Measurements from ENCODE around the gene CTIF. TPM values are rescaled to one million over a fixed set of nuclear protein-coding genes. Genes with fewer than 3 reads are reported as not detected.

The CTIF gene
- total RNA-seq, 5 donors from 2014 or later (not counting 1 experiment from before 2014, with no cell fraction given) = 3.2 to 6.7 (median 4.7) TPM

GRCh38 chr18:48632676-48633257 is 93.9 kb downstream of the CTIF start:
- ATAC-seq (replicated peaks in 1 of 4) (no peak), DNase-seq (no peak)
- 70% methylated on average over 1 of the region's 12 CpGs for WGBS (ENCODE audit: insufficient coverage)
- no peak overlapping the region for H3K4me3 ChIP-seq (ENCODE audit: control insufficient read depth in 1 of 2, extremely low read depth in 1 of 2, low read length in 1 of 2)
- H3K9me3 Mint-ChIP-seq = no peaks in the 10 kb centered on the region
- no peak overlapping the region for H3K27ac Mint-ChIP-seq
- H3K36me3 Mint-ChIP-seq = no peaks in the 10 kb centered on the region
- H3K9me3 ChIP-seq = no peaks in the 10 kb centered on the region
- H3K27ac ChIP-seq (ENCODE audit: low read length) = no peak overlapping the region
- peaks cover 0 to 10% of the 10 kb centered on the region in 2 experiments for H3K27me3 ChIP-seq (replicated peaks in 1 of 2; ENCODE audit: control insufficient read depth in 2 of 2, extremely low read depth in 1 of 2, insufficient read depth in 2 of 2, low read length in 1 of 2)
- CTCF ChIA-PET = no interaction called here
- no peaks in the 10 kb centered on the region for H3K4me1 ChIP-seq (ENCODE audit: control insufficient read depth in 1 of 2, extremely low read depth in 1 of 2, insufficient read depth in 2 of 2, low read length in 2 of 2)
- H3K4me3 Mint-ChIP-seq = no peak overlapping the region
- H3K27me3 Mint-ChIP-seq = peaks cover 0 to 3% of the 10 kb centered on the region in 2 donors
- POLR2A ChIA-PET = no interaction called here
- H3K36me3 ChIP-seq (ENCODE audit: control insufficient read depth in 2 of 2, extremely low read depth in 1 of 2, insufficient read depth in 1 of 2, low read length in 1 of 2) = no peaks in the 10 kb centered on the region
- H3K4me1 Mint-ChIP-seq = no peaks in the 10 kb centered on the region

DNA sequence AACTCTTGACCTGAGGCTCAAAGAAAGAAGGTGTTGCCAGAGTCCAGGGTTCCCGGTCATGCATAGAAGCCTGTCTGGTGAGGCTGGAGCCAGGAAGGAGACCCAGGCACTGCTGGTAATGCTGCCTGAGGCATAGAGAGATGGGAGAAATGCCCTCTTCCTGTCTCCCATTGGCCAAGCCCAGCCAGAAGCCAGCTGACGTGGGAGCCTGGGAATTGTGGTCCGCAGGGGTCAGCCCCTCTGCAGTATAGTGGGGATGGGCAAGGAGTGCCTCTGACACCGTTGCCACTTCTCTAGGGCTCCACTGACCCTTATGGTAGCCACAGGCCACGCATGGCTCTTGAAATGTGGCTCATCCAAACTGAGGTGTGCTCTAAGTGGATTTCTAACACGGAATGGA is 95.7 kb downstream of the CTIF start:
- H3K36me3 Mint-ChIP-seq = no peaks in the 10 kb centered on the region
- no peak overlapping the region for H3K27ac Mint-ChIP-seq
- Histone ChIP-seq H3K36me3 (ENCODE audit: control insufficient read depth in 2 of 2, extremely low read depth in 1 of 2, insufficient read depth in 1 of 2, low read length in 1 of 2) (no peaks in the 10 kb centered on the region), H3K4me1 (ENCODE audit: control insufficient read depth in 1 of 2, extremely low read depth in 1 of 2, insufficient read depth in 2 of 2, low read length in 2 of 2) (no peaks in the 10 kb centered on the region), H3K27me3 (replicated peaks in 1 of 2; ENCODE audit: control insufficient read depth in 2 of 2, extremely low read depth in 1 of 2, insufficient read depth in 2 of 2, low read length in 1 of 2) (peaks cover 0 to 11% of the 10 kb centered on the region in 2 experiments), H3K27ac (ENCODE audit: low read length) (no peak overlapping the region), H3K4me3 (ENCODE audit: control insufficient read depth in 1 of 2, extremely low read depth in 1 of 2, low read length in 1 of 2) (no peak overlapping the region), H3K9me3 (no peaks in the 10 kb centered on the region)
- no peak overlapping the region for H3K4me3 Mint-ChIP-seq
- H3K27me3 Mint-ChIP-seq = peaks cover 0 to 3% of the 10 kb centered on the region in 2 donors
- no peaks in the 10 kb centered on the region for H3K9me3 Mint-ChIP-seq
- DNase-seq = no peak
- POLR2A ChIA-PET = no interaction called here
- 92% methylated on average over 2 of the region's 6 CpGs for WGBS (ENCODE audit: insufficient coverage)
- no peak for ATAC-seq (replicated peaks in 1 of 4)
- H3K4me1 Mint-ChIP-seq = no peaks in the 10 kb centered on the region
- CTCF ChIA-PET = no interaction called here

DNA sequence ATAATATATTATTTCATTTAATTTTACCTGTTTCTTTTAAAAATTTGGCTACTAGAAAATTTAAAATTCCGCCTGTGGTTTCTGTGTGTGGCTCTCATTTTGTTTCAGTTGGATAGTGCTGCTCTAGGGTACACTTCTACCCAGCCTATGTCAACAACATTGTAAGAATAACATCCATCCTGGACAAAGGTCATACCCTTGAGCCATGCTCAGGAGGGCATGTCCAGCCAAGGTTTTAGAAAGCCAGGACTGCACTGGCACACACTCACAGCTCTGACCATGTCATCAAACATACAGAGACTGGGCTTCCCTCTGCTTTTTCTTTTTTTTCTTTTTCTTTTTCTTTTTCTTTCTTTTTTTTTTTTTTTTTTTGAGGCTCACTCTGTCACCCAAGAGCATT is 96.1 kb downstream of the CTIF start:
- Mint-ChIP-seq H3K4me1 (no peaks in the 10 kb centered on the region), H3K4me3 (no peak overlapping the region), H3K9me3 (no peaks in the 10 kb centered on the region), H3K36me3 (no peaks in the 10 kb centered on the region), H3K27me3 (peaks cover 0 to 3% of the 10 kb centered on the region in 2 donors), H3K27ac (no peak overlapping the region)
- H3K4me3 ChIP-seq (ENCODE audit: control insufficient read depth in 1 of 2, extremely low read depth in 1 of 2, low read length in 1 of 2) = no peak overlapping the region
- H3K36me3 ChIP-seq (ENCODE audit: control insufficient read depth in 2 of 2, extremely low read depth in 1 of 2, insufficient read depth in 1 of 2, low read length in 1 of 2) = no peaks in the 10 kb centered on the region
- H3K27ac ChIP-seq (ENCODE audit: low read length) = no peak overlapping the region
- CTCF ChIA-PET = no interaction called here
- ATAC-seq (replicated peaks in 1 of 4) = no peak
- no peaks in the 10 kb centered on the region for H3K9me3 ChIP-seq
- WGBS (ENCODE audit: insufficient coverage) = no CpG with 5 or more reads among the region's 1 CpG
- no peak for DNase-seq
- H3K4me1 ChIP-seq (ENCODE audit: control insufficient read depth in 1 of 2, extremely low read depth in 1 of 2, insufficient read depth in 2 of 2, low read length in 2 of 2) = no peaks in the 10 kb centered on the region
- H3K27me3 ChIP-seq (replicated peaks in 1 of 2; ENCODE audit: control insufficient read depth in 2 of 2, extremely low read depth in 1 of 2, insufficient read depth in 2 of 2, low read length in 1 of 2) = peaks cover 0 to 14% of the 10 kb centered on the region in 2 experiments
- POLR2A ChIA-PET = no interaction called here

DNA sequence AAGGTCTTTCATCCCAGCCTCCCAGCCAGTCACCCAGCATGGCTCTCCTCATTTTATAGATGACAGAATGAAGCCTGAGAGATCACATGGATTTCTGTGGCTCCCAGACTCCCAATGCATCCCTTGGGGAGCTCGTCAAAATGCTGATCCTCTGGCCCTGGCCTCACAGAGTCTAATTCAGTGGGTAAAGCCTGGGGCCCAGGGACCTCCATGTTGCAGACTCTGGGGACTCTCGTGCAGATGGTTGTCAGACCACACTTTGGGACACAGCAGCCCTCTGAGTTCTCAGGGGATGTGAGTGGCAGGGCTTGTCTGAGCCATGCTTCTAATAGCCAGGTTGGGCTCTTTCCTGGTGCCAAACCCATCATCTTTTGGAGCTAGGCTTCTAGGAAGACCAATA is 97.0 kb downstream of the CTIF start:
- no peaks in the 10 kb centered on the region for H3K4me1 Mint-ChIP-seq
- DNase-seq (no peak), ATAC-seq (replicated peaks in 1 of 4) (no peak)
- no peaks in the 10 kb centered on the region for H3K36me3 Mint-ChIP-seq
- peak overlapping the region in 1 of 3 donors; percentile 28 for H3K4me3 Mint-ChIP-seq
- no peaks in the 10 kb centered on the region for H3K36me3 ChIP-seq (ENCODE audit: control insufficient read depth in 2 of 2, extremely low read depth in 1 of 2, insufficient read depth in 1 of 2, low read length in 1 of 2)
- H3K27ac ChIP-seq (ENCODE audit: low read length) = no peak overlapping the region
- H3K4me1 ChIP-seq (ENCODE audit: control insufficient read depth in 1 of 2, extremely low read depth in 1 of 2, insufficient read depth in 2 of 2, low read length in 2 of 2) = no peaks in the 10 kb centered on the region
- H3K9me3 ChIP-seq = no peaks in the 10 kb centered on the region
- no peak overlapping the region for H3K27ac Mint-ChIP-seq
- POLR2A ChIA-PET = no interaction called here
- H3K27me3 ChIP-seq (replicated peaks in 1 of 2; ENCODE audit: control insufficient read depth in 2 of 2, extremely low read depth in 1 of 2, insufficient read depth in 2 of 2, low read length in 1 of 2) = peaks cover 0 to 14% of the 10 kb centered on the region in 2 experiments
- CTCF ChIA-PET = no interaction called here
- H3K9me3 Mint-ChIP-seq = no peaks in the 10 kb centered on the region
- 47% methylated on average over 2 of the region's 2 CpGs for WGBS (ENCODE audit: insufficient coverage)
- H3K27me3 Mint-ChIP-seq = peaks cover 0 to 3% of the 10 kb centered on the region in 2 donors
- no peak overlapping the region for H3K4me3 ChIP-seq (ENCODE audit: control insufficient read depth in 1 of 2, extremely low read depth in 1 of 2, low read length in 1 of 2)

- no peak overlapping the region for H3K27ac Mint-ChIP-seq
- H3K36me3 Mint-ChIP-seq = no peaks in the 10 kb centered on the region
- Histone ChIP-seq H3K27me3 (replicated peaks in 1 of 2; ENCODE audit: control insufficient read depth in 2 of 2, extremely low read depth in 1 of 2, insufficient read depth in 2 of 2, low read length in 1 of 2) (peaks cover 0 to 14% of the 10 kb centered on the region in 2 experiments), H3K36me3 (ENCODE audit: control insufficient read depth in 2 of 2, extremely low read depth in 1 of 2, insufficient read depth in 1 of 2, low read length in 1 of 2) (no peaks in the 10 kb centered on the region), H3K4me1 (ENCODE audit: control insufficient read depth in 1 of 2, extremely low read depth in 1 of 2, insufficient read depth in 2 of 2, low read length in 2 of 2) (no peaks in the 10 kb centered on the region), H3K4me3 (ENCODE audit: control insufficient read depth in 1 of 2, extremely low read depth in 1 of 2, low read length in 1 of 2) (no peak overlapping the region), H3K27ac (ENCODE audit: low read length) (no peak overlapping the region), H3K9me3 (no peaks in the 10 kb centered on the region)
- H3K9me3 Mint-ChIP-seq = no peaks in the 10 kb centered on the region
- no peak for DNase-seq
- H3K4me3 Mint-ChIP-seq = no peak overlapping the region
- CTCF ChIA-PET = no interaction called here
- 100% methylated on average over 5 of the region's 9 CpGs for WGBS (ENCODE audit: insufficient coverage)
- H3K27me3 Mint-ChIP-seq = peaks cover 0 to 3% of the 10 kb centered on the region in 2 donors
- H3K4me1 Mint-ChIP-seq = no peaks in the 10 kb centered on the region
- no peak for ATAC-seq (replicated peaks in 1 of 4)
- POLR2A ChIA-PET = no interaction called here
These were observed 97.6 kb downstream of the CTIF start for GRCh38 chr18:48636436-48636835.

GRCh38 chr18:48637081-48637990 is 98.5 kb downstream of the CTIF start:
- Mint-ChIP-seq H3K9me3 (peaks cover 0 to 4% (median 4%) of the 10 kb centered on the region in 3 donors), H3K4me3 (no peak overlapping the region), H3K27ac (no peak overlapping the region), H3K4me1 (no peaks in the 10 kb centered on the region), H3K27me3 (peaks cover 0 to 4% of the 10 kb centered on the region in 2 donors), H3K36me3 (no peaks in the 10 kb centered on the region)
- Histone ChIP-seq H3K36me3 (ENCODE audit: control insufficient read depth in 2 of 2, extremely low read depth in 1 of 2, insufficient read depth in 1 of 2, low read length in 1 of 2) (no peaks in the 10 kb centered on the region), H3K27me3 (replicated peaks in 1 of 2; ENCODE audit: control insufficient read depth in 2 of 2, extremely low read depth in 1 of 2, insufficient read depth in 2 of 2, low read length in 1 of 2) (peaks cover 0 to 14% of the 10 kb centered on the region in 2 experiments), H3K4me3 (ENCODE audit: control insufficient read depth in 1 of 2, extremely low read depth in 1 of 2, low read length in 1 of 2) (no peak overlapping the region), H3K4me1 (ENCODE audit: control insufficient read depth in 1 of 2, extremely low read depth in 1 of 2, insufficient read depth in 2 of 2, low read length in 2 of 2) (no peaks in the 10 kb centered on the region), H3K27ac (ENCODE audit: low read length) (no peak overlapping the region), H3K9me3 (no peaks in the 10 kb centered on the region)
- ChIA-PET POLR2A (interaction anchor here in 1 of 2 donors (0.6 kb wide), 1 partner anchor 85 kb away, joined by 6 read pairs; no protein-coding TSS in a partner anchor), CTCF (interaction anchor here in 1 of 2 donors (0.6 kb wide), 1 partner anchor 617 kb away, joined by 3 read pairs; no protein-coding TSS in a partner anchor)
- no peak for ATAC-seq (replicated peaks in 1 of 4)
- no peak for DNase-seq
- 78% methylated on average over 16 of the region's 20 CpGs for WGBS (ENCODE audit: insufficient coverage)

Data from T-cell (primary cell).